ENCODE data around the gene CLRN3.

DNA sequence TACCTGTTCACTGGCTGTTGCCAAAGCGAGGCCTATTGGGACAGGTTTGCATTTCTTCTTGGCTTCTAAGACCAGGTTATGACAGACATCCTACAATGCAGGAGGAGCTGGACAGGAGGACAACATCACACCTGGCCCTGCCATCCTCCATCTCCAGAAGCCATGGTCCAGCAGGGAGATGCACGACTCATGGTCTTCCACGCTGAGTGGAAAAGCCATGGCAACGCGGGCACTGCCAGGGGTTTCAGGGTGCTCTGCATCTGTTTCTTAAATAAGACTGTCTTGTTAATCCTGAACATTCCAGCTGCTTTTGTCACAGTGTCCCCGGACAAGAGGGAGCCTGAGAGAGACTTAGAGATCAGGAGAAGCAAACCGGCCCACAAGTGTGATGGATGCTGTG, 40.3 kb downstream of the CLRN3 start:
- TF ChIP-seq, protein P1, sequence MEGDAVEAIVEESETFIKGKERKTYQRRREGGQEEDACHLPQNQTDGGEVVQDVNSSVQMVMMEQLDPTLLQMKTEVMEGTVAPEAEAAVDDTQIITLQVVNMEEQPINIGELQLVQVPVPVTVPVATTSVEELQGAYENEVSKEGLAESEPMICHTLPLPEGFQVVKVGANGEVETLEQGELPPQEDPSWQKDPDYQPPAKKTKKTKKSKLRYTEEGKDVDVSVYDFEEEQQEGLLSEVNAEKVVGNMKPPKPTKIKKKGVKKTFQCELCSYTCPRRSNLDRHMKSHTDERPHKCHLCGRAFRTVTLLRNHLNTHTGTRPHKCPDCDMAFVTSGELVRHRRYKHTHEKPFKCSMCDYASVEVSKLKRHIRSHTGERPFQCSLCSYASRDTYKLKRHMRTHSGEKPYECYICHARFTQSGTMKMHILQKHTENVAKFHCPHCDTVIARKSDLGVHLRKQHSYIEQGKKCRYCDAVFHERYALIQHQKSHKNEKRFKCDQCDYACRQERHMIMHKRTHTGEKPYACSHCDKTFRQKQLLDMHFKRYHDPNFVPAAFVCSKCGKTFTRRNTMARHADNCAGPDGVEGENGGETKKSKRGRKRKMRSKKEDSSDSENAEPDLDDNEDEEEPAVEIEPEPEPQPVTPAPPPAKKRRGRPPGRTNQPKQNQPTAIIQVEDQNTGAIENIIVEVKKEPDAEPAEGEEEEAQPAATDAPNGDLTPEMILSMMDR (conservative IDR thresholded peaks at IDR 0.05; ENCODE audit: low read depth in 2 of 2) = no peak
- no peak for TF ChIP-seq NANOG (IDR thresholded peaks at IDR 0.05; ENCODE audit: borderline replicate concordance)
- no peak for TF ChIP-seq EZH2 (IDR thresholded peaks at IDR 0.05; ENCODE audit: low read depth, unreplicated experiment)
- TF ChIP-seq POLR2AphosphoS5 (IDR thresholded peaks at IDR 0.05; ENCODE audit: low read depth) = no peak
- TF ChIP-seq JUNB (IDR thresholded peaks at IDR 0.05; ENCODE audit: unreplicated experiment) = no peak
- TF ChIP-seq, protein P2, sequence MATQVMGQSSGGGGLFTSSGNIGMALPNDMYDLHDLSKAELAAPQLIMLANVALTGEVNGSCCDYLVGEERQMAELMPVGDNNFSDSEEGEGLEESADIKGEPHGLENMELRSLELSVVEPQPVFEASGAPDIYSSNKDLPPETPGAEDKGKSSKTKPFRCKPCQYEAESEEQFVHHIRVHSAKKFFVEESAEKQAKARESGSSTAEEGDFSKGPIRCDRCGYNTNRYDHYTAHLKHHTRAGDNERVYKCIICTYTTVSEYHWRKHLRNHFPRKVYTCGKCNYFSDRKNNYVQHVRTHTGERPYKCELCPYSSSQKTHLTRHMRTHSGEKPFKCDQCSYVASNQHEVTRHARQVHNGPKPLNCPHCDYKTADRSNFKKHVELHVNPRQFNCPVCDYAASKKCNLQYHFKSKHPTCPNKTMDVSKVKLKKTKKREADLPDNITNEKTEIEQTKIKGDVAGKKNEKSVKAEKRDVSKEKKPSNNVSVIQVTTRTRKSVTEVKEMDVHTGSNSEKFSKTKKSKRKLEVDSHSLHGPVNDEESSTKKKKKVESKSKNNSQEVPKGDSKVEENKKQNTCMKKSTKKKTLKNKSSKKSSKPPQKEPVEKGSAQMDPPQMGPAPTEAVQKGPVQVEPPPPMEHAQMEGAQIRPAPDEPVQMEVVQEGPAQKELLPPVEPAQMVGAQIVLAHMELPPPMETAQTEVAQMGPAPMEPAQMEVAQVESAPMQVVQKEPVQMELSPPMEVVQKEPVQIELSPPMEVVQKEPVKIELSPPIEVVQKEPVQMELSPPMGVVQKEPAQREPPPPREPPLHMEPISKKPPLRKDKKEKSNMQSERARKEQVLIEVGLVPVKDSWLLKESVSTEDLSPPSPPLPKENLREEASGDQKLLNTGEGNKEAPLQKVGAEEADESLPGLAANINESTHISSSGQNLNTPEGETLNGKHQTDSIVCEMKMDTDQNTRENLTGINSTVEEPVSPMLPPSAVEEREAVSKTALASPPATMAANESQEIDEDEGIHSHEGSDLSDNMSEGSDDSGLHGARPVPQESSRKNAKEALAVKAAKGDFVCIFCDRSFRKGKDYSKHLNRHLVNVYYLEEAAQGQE (IDR thresholded peaks at IDR 0.05; ENCODE audit: unreplicated experiment) = no peak
- no peak for TF ChIP-seq EZH2phosphoT487 (IDR thresholded peaks at IDR 0.05; ENCODE audit: unreplicated experiment)
- TF ChIP-seq CREB1 (CRISPR knock-in tag; IDR thresholded peaks at IDR 0.05; ENCODE audit: low read depth) = no peak
- no peak for TF ChIP-seq ZNF331 (CRISPR knock-in tag; IDR thresholded peaks at IDR 0.05; ENCODE audit: low read depth)

Measured in GM23338 (cell line).